CD4-positive, alpha-beta T cell treated with Interleukin-4 for 4 hours (primary cell): ENCODE results near the gene RIPOR1.
"Not testable (repeated sequence)": the region's sequence is repeated elsewhere in the genome, so short reads cannot be mapped to it uniquely, and the experiment has no call there.

Experiments
- DNase-seq: peaks from one replicate; pipeline ENCODE4 v3.0.0-alpha.2; 2020

Gene RIPOR1

DNA sequence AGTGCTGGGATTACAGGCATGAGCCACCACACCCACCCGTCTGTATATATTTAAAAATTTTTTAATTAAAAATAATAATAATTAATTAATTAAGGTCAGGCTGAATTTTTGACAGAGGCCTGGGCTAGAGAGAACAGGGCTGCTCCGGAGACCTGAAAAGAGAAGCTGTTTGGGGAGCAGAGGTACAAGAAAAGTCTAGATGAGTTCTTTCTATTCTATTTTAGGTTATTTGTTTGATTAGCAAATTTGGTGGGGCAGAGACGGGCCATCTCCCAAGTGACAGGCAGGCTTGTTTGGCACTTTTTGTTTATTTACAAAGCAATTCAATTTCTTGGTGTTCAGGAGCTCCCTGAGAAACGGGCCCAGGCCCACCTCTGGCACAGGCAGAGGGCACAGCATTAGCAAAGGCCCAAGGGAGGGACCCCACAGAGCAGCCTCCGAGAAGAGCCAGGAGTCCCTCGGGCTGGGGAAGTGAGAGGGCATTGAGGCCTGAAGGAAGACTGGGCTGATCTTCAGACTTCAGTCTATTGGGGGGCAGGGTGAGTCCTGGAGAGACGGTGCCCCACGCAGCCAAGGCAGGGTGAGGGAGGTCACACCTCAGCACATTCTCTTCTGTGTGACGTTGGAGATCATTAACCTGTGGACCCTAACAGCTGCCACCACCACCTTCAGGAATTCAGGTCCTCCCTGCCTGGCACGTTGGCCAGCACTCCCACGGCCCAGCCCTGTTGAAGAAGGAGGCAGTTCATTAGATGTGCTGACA is 10.8 kb upstream of the RIPOR1 start:
- DNase-seq: no peak

DNA sequence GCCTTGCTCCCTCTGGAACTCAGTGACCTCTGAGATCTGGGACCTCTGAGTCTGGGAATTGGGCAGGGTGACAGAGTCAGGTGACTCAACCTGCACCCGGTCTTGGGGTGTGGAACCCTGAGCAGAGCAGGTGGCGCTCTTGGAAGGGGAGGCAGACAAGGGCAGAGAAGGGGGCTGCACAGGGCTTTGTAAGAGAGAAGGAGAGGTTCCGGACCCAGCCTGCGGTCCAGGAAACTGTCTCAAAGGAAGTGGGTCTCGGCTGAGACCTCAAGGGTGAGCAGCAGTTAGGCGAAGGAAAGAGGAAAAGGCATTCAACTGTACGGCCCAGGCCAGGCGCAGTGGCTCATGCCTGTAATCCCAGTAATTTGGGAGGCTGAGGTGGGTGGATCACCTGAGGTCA is 10.0 kb upstream of the RIPOR1 start:
- no peak for DNase-seq

DNA sequence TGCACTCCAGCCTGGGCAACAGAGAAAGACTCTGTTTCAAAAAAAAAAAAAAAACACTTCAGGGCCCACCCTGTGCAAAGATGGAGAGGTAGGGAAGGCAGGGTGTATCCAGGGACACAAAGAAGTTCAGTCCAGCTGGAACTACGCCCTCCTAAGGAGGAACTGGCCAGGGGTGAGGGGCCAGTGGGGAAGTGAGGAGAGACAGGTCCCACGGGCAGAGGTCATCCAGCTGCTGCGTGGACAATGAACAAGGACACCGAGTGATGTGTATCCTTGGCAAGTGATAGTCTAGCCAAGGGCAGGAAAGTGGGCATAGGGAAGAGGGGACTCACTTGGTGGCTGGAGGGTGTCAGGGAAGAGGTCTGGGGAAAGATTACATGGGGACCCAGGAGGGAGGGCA is 9.4 kb upstream of the RIPOR1 start:
- DNase-seq: no peak

DNA sequence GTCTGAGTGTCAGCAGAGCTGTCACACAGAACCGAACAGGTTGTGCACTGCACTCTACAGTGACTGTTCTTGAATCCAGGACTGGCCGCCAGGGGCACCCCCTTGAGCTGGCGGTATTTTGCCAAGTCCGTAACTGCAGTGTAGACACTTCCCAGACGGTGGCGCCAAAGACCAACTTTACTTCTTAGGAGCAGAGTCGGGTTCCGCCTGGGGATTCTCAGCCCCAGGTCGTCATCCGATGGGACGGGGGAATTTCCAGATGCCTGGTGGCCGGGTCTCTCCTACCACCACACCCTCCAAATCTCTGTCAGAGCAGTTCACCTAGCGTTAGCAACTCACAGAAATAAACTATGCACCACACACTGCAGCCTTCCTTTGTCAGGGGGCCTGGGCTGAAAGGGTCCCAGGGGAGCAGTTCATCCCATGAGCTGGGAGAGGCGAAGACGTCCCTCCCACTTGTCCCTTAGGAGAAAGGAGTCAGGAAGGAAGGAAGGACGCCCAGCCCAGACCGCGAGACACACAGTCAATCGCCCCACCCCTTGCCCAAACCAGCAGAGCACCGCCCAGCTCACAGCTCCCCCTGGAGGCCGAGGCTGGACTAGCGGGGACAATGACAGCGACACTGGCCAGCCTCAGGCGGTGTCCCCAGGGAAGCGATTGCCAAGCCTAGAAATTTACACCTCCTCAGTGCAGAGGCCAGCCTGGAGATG is 7.4 kb upstream of the RIPOR1 start:
- peak; percentile 97 for DNase-seq

DNA sequence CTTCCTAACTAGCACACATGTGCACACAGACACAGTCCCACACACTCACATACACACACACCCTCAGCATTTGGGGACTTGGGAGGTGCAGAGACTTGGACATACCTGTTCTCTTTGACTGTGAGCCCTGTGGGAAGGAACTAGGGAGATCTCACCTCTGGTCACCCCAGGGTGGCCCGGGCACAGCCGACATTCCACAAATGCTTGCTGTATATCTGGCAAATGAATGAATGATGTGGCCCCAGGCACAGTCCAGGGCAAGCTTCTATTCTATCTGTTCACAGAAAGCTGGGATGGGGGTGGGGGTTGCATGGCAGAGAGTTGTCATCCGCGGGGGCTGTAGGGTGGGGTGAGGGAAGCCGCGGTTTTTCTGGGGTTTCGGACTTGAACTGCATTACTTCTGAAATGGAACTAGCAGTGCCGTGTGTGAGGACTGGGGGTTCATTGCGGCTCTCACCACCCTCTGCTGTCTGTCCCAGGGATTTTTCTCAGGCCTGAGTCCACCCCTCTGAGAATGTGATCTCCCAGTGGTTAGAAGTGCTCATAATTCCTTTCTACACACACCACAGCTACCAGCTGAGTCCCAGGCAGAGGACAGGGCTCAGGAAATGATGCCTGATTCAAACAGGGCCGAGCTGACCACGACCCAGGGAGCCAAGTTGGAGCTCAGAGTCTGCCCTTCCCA is 3.3 kb upstream of the RIPOR1 start:
- no peak for DNase-seq

DNA sequence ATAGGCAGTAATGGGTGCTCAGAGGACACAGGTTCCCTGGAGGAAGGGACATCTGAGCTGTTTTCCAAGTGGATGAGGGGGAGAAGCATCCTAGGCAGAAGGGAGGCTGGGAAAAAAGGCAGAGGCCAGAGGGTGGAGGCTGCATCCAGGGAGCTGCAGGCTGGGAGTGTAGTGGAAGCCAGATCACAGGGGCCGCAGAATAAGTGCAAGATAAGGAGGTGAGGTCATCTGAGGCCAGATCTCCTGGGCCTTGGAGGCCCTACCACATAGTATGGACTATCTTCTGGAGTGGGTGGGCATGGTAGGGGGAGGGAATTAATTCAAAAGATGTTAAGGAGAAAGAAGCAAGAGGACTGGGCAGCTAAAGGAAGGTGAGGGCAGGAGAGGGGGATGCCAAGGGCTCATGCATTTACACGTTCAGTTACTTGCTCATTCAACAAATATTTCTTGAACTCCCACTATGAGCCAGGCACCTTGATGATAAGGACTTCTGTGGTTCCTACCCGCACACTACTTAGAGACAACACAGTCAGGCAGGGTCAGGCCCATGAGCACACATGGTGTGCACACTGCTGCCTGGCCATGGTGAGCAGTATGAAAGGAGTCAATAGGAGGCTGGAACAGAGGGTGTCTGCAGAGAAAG is 2.4 kb upstream of the RIPOR1 start:
- DNase-seq: no peak

DNA sequence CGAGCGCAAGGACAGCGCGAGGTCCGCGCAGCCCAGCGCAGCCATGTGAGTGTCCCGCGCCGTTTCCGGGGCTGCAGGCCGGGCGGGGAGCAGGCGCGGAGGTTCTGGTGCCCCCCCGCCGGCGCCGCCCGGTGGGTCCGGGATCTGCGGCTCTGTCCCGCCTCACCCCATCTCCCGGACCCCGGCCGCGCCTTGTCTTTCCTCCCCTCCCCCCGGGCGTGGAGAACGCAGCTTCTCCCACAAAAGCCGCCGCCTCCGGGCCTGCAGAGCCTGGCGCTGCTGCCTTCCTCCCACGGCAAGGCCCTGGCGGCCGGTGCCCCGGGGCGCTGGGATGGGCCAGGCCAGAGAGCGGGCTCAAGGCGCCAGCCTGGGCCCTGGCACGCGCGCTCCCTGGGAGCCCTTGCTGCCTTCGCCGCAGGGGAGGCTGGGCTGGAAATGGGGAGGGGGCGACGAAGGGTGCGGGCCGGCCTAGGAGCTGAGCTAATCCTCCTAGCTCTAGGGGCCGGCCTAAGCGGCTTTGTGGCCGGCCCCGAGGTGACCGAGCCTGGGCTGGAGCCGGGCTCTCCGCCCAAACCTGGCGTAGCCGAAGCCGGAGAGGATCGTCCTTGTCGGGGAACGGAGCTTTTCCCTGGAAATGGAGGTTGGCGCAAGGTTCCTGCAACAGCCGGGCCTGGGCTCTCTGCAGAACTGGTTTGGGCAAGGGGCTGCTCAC is 397 bp downstream of the RIPOR1 start:
- no peak for DNase-seq

DNA sequence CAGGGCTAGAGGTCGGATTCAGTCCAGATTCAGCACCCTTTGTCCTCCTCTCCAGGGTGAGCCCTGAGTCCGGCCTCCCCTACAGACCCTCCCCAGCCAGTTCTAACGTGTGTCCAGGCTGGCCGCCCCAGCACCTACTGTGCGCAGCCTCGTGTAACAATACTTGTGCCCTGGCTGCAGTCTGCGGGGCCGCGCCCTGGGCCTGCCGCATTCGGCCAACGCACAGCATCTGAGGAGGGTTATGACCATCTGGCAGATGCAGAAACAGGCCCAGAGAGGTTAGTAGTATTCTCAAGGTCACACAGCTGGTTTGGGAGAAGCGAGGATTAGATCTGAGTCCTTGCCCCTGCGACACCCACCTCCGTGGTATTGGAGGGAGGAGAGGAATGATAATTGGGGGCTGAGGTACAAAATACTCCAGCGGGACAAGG is 968 bp downstream of the RIPOR1 start:
- DNase-seq: no peak

DNA sequence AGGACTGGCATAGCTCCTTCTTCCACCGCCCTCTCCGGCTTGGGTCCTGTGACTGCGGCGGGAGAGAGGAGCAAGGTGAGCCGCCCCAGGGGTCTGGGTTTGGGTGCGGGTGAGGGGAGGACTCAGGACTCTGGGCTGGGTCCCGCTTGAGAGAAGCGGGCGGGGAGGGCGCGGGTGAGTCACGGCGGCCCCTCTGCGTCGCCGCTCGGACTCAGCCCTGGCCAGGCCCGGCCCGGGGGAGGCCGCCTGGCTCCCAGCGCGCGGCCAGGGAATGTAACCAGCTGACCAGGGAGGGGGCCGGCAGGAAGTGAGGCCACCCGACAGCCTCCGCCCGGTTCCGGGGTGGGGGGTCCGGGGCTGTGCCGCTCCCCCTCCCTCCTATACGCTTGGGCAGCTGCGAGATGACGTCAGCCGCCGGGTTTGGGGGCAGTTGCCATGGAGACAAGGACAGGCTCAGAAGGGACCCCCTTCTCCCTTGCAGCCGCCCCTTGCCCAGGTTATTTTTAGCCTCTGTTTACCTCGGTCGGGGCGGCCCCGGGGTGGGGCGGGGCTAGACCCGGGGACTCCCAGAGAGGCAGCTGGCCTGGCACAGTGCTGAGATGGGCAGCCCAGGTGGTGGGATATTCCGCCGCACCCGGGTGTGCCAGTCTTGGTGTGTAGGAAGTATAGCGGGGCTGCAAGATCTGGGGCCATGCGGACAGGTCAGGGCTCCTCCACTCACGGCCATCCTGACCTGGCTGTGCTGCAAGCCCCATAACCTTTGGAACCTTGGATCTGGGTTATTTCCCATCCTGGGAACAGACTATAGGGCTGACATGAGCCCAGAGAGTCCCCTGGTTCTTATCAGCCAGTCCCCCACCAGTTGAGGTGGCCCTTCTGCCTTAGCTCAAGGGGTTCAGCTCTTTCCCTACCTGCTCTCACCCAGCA is 1.6 kb downstream of the RIPOR1 start:
- DNase-seq: peak; percentile 10

DNA sequence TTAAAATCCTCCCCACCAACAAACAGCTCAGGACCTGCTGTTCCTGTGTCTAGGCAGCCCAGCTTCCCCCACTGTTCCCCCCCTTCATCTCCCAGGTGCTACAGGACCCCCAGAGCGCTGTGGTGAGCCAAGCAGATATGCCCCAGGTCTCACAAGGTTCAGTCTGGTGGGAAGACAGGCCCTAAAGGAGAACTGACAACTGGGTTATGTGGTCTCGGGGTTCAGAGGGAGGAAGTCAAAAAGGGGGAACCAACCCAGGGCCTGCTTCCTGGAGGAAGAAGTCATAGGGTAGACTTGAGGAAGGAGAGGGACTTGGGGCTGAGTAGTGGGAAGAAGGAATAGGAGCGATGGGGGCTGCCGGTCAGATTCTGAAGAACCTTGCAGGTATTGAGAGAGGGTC is 2.6 kb downstream of the RIPOR1 start:
- peak; percentile 19 for DNase-seq

DNA sequence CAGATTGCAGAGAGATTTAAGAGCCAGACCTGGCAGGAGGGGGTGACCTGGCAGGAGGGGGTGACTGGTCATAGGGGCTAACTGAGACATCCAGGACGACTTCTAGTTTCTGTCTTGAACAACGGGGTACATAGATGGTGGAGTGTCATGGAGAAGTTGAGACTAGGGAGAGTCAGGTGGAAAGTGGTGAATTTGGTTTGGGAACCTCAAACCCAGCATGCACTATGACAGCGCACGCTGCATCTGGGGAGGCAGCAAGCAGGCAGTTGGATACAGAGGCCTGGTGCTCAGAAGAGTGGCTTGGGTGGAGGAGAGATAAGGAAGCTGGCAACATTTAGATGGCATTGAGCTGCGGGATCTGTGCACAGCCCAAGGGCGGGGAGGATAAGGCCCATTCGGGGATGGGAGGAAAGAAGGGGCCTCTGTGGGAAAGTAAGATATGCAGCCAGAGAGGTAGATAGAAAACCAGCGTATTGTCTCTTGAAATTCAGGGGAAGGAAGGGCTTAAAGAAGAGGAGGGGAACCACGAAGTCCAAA is 4.5 kb downstream of the RIPOR1 start:
- DNase-seq: no peak

DNA sequence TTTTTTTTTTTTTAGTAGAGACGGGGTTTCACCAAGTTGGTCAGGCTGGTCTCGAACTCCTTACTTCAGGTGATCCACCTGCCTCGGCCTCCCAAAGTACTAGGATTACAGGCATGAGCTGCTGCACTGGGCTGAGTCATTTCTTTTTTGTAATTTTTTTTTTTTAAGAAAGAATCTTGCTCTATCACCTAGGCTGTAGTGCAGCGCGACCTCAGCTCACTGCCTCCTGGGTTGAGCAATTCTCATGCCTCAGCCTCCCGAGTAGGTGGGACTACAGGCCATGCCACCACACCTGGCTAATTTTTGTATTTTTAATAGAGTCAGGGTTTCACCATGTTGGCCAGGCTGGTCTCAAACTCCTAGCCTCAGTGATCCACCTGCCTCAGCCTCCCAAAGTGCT is 5.4 kb downstream of the RIPOR1 start:
- not testable (repeated sequence) for DNase-seq

DNA sequence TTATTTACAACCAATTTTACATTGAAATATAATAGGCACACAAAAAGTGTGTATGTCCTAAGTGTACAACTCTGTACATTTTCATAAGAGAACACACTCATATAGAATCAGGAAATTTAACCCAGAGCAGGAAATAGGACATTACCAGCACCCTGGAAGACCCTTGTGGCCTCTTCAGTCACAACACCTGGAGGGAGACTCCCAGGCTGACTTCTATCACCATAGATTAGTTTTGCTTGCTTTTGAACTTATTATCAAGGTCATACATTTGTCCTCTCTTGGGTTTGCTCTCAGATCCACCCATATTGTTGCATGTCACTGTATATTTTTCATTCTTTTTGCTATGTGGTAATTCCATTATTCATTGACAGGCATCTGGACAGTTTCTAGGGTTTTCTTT is 5.8 kb downstream of the RIPOR1 start:
- no peak for DNase-seq

DNA sequence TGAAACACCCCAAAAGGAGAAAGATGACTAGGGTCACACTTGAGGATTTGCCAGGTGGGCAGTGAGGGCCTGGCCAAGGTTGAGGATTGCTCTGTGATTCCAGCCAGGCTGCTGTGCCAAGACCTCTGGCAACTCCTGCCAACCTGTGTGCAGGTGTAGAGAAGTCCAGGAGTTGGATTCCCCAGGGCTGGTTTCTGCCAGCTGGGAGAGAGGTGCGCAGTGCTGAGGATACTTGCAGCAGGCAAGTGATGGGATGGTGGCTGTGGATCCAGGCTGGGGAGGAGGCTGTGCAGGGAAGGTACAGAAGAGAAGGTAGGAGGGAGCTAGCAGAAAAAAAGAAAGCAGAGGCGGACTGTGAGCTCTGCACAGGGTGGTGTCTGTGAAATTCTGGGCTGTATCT is 6.6 kb downstream of the RIPOR1 start:
- DNase-seq: no peak

DNA sequence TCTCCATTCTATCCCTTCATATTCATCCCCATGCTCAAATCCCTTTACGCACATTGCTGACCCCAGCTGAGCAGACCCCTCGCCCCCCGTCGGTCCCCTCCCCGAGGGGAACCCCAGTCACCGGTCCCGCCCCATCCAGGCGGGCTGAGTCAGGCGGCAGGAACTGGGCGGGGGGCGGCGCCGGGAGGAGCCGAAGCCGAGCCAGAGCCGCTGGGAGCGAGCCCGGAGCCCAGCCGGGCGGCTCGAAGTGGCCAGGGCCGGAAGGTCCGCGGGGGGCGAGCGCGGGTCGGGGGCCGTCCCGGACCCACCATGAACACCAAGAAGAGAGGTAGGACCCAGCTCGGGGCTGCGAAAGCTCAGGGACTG is 8.6 kb downstream of the RIPOR1 start:
- peak; percentile 39 for DNase-seq

DNA sequence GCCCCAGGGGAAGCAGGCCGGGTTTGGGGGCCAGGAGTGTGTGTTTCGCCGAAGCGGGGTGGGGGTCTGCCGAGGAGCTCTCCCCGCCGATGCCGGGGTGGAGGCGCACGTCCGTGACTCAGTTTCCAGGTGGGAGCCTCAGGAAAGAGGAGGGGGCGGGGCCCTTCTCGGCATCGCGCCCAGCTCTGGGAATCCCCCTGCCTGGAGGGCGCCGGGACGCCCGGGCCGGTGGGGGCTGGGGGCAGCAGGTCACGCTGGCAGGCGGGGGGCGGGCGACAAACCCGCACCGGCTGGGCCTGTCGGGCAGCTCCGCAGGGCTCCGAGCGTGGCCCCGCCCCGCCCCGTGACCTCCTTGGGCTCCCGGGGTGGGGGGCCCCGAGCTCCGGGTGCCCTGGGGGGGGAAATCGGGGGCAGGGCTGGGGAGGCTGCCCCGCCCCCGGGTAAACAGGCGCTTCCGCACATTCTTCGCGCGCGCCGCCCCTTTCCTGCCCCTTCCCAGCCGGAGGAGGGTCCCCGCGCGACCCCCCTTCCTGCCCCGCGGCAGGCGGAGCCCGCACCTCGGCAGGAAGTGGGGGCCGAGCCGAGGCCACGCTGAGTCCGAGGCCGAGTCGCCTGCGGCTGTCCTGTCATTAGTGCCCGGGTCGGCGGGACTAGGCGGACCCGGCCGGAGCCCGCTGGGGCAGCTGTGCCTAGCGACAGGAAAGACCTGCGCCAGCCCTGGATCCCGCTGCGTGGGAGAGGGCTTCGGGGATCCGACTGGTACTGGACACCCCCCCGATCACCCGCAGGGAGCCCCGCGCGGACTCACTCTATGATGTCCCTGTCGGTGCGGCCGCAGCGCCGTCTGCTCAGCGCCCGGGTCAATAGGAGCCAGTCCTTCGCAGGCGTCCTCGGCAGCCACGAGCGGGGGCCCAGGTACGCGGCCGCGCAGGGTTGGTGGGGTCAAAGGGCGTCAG is 9.3 kb downstream of the RIPOR1 start:
- peak; percentile 64 for DNase-seq

DNA sequence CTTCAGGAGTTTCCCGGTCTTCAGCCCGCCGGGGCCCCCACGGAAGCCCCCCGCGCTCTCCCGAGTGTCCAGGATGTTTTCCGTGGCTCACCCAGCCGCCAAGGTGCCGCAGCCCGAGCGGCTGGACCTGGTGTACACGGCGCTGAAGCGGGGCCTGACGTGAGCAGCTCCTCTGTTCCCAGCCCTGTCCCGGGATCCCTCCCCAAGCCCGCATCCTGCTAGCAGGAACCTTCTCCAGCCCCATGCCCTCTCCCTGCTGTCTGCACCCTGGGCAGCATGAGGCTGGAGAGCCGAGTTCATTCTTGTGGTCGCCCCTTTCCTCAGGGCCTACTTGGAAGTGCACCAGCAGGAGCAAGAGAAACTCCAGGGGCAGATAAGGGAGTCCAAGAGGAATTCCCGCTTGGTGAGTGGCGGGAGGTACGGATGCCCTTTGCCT is 10.1 kb downstream of the RIPOR1 start:
- no peak for DNase-seq

DNA sequence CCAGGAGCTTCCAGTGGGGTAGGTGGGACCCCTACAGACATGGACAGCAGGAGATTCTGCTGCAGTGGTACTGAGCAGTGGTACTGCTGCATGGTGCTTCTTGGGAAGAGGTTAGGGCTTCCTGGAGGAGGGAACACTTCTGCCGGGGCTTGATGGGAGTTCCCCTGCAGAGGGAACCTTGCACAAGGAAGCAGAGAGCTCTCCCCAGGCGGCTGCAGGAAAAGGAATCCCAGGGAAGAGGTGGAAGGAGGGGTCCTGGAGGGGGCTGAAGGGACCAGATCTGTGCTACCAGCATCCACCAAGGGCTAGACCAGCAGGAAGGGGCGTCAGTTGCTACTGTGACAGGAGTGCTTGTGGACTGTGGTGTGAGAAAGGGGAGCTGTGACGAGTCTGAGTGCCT is 10.6 kb downstream of the RIPOR1 start:
- no peak for DNase-seq

DNA sequence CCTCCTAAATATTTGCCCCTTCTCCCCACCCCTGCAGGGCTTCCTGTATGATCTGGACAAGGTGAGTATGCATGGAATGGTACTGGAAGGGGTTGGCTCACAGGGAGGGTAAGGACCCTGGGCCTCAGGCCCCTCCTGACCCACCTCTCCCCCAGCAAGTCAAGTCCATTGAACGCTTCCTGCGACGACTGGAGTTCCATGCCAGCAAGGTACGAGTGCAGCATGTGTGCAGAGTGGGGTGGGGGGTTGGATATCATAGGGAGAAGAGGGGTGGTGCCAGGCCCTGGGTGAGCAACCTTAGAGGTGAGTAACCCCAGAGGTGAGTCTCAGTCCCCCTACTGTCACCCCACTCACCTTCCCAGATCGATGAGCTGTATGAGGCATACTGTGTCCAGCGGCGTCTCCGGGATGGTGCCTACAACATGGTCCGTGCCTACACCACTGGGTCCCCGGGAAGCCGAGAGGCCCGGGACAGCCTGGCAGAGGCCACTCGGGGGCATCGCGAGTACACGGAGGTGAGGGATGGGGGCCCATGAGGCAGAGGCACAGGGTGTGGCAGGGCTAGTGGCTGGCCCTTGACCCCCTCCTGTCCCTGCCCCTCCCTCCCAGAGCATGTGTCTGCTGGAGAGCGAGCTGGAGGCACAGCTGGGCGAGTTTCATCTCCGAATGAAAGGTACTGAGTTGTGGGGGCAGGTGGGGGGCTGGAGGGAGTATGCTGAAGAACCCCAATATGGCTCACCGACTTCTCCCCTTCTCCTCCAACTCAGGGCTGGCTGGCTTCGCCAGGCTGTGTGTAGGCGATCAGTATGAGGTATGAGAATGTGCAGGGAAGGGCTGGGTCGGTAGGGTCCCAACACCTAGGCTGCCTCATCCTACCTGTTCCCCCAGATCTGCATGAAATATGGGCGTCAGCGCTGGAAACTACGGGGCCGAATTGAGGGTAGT is 11.3 kb downstream of the RIPOR1 start:
- no peak for DNase-seq
